ENCODE data around the gene ZNF835. TPM values are rescaled to one million over a fixed set of nuclear protein-coding genes. Genes with fewer than 3 reads are reported as not detected.

ZNF835 gene
- total and polyA plus RNA-seq, 10 of the 15 experiments (the other 5 are each of a cell fraction or from before 2014, with no cell fraction given), result not detected

DNA sequence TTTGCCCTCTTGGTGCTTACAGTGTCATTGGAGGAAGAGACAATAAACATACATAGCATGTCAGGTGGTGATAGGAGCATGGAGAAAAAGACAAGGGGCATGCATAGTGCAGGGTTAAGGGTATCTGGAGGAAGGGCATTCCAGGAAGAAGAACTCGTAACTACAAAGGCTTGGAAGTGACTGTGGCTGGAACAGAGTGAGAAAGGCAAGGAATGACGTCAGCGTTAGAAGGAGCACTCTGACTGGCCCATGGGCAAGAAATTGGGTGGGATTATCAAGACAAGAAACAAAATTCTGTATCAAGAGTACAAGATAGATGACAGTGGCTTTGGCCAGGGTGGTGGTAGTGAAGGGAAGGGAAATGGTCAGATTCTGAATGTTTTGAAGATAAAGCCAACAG, 17.4 kb downstream of the ZNF835 start (continued):
- TF ChIP-seq, protein P1, sequence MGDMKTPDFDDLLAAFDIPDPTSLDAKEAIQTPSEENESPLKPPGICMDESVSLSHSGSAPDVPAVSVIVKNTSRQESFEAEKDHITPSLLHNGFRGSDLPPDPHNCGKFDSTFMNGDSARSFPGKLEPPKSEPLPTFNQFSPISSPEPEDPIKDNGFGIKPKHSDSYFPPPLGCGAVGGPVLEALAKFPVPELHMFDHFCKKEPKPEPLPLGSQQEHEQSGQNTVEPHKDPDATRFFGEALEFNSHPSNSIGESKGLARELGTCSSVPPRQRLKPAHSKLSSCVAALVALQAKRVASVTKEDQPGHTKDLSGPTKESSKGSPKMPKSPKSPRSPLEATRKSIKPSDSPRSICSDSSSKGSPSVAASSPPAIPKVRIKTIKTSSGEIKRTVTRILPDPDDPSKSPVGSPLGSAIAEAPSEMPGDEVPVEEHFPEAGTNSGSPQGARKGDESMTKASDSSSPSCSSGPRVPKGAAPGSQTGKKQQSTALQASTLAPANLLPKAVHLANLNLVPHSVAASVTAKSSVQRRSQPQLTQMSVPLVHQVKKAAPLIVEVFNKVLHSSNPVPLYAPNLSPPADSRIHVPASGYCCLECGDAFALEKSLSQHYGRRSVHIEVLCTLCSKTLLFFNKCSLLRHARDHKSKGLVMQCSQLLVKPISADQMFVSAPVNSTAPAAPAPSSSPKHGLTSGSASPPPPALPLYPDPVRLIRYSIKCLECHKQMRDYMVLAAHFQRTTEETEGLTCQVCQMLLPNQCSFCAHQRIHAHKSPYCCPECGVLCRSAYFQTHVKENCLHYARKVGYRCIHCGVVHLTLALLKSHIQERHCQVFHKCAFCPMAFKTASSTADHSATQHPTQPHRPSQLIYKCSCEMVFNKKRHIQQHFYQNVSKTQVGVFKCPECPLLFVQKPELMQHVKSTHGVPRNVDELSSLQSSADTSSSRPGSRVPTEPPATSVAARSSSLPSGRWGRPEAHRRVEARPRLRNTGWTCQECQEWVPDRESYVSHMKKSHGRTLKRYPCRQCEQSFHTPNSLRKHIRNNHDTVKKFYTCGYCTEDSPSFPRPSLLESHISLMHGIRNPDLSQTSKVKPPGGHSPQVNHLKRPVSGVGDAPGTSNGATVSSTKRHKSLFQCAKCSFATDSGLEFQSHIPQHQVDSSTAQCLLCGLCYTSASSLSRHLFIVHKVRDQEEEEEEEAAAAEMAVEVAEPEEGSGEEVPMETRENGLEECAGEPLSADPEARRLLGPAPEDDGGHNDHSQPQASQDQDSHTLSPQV (IDR thresholded peaks at IDR 0.05), result no peak
- TF ChIP-seq, protein P2, sequence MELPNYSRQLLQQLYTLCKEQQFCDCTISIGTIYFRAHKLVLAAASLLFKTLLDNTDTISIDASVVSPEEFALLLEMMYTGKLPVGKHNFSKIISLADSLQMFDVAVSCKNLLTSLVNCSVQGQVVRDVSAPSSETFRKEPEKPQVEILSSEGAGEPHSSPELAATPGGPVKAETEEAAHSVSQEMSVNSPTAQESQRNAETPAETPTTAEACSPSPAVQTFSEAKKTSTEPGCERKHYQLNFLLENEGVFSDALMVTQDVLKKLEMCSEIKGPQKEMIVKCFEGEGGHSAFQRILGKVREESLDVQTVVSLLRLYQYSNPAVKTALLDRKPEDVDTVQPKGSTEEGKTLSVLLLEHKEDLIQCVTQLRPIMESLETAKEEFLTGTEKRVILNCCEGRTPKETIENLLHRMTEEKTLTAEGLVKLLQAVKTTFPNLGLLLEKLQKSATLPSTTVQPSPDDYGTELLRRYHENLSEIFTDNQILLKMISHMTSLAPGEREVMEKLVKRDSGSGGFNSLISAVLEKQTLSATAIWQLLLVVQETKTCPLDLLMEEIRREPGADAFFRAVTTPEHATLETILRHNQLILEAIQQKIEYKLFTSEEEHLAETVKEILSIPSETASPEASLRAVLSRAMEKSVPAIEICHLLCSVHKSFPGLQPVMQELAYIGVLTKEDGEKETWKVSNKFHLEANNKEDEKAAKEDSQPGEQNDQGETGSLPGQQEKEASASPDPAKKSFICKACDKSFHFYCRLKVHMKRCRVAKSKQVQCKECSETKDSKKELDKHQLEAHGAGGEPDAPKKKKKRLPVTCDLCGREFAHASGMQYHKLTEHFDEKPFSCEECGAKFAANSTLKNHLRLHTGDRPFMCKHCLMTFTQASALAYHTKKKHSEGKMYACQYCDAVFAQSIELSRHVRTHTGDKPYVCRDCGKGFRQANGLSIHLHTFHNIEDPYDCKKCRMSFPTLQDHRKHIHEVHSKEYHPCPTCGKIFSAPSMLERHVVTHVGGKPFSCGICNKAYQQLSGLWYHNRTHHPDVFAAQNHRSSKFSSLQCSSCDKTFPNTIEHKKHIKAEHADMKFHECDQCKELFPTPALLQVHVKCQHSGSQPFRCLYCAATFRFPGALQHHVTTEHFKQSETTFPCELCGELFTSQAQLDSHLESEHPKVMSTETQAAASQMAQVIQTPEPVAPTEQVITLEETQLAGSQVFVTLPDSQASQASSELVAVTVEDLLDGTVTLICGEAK (IDR thresholded peaks at IDR 0.05; ENCODE audit: borderline replicate concordance), result no peak
- TF ChIP-seq, protein P3, sequence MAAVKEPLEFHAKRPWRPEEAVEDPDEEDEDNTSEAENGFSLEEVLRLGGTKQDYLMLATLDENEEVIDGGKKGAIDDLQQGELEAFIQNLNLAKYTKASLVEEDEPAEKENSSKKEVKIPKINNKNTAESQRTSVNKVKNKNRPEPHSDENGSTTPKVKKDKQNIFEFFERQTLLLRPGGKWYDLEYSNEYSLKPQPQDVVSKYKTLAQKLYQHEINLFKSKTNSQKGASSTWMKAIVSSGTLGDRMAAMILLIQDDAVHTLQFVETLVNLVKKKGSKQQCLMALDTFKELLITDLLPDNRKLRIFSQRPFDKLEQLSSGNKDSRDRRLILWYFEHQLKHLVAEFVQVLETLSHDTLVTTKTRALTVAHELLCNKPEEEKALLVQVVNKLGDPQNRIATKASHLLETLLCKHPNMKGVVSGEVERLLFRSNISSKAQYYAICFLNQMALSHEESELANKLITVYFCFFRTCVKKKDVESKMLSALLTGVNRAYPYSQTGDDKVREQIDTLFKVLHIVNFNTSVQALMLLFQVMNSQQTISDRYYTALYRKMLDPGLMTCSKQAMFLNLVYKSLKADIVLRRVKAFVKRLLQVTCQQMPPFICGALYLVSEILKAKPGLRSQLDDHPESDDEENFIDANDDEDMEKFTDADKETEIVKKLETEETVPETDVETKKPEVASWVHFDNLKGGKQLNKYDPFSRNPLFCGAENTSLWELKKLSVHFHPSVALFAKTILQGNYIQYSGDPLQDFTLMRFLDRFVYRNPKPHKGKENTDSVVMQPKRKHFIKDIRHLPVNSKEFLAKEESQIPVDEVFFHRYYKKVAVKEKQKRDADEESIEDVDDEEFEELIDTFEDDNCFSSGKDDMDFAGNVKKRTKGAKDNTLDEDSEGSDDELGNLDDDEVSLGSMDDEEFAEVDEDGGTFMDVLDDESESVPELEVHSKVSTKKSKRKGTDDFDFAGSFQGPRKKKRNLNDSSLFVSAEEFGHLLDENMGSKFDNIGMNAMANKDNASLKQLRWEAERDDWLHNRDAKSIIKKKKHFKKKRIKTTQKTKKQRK (IDR thresholded peaks at IDR 0.05; ENCODE audit: low read depth, low read length), result no peak
- TF ChIP-seq KAT2A (conservative IDR thresholded peaks at IDR 0.05; ENCODE audit: control insufficient read depth, low read depth, low read length) (no peak), HCFC1 (IDR thresholded peaks at IDR 0.05; ENCODE audit: low read length) (no peak), NFYA (IDR thresholded peaks at IDR 0.05; ENCODE audit: borderline replicate concordance, low read depth, low read length) (no peak), SRF (IDR thresholded peaks at IDR 0.05; ENCODE audit: low read depth in 2 of 2, low read length in 2 of 2) (no peak), IKZF1 (conservative IDR thresholded peaks at IDR 0.05) (no peak), FOXK2 (IDR thresholded peaks at IDR 0.05) (no peak)
- TF ChIP-seq, protein P4, sequence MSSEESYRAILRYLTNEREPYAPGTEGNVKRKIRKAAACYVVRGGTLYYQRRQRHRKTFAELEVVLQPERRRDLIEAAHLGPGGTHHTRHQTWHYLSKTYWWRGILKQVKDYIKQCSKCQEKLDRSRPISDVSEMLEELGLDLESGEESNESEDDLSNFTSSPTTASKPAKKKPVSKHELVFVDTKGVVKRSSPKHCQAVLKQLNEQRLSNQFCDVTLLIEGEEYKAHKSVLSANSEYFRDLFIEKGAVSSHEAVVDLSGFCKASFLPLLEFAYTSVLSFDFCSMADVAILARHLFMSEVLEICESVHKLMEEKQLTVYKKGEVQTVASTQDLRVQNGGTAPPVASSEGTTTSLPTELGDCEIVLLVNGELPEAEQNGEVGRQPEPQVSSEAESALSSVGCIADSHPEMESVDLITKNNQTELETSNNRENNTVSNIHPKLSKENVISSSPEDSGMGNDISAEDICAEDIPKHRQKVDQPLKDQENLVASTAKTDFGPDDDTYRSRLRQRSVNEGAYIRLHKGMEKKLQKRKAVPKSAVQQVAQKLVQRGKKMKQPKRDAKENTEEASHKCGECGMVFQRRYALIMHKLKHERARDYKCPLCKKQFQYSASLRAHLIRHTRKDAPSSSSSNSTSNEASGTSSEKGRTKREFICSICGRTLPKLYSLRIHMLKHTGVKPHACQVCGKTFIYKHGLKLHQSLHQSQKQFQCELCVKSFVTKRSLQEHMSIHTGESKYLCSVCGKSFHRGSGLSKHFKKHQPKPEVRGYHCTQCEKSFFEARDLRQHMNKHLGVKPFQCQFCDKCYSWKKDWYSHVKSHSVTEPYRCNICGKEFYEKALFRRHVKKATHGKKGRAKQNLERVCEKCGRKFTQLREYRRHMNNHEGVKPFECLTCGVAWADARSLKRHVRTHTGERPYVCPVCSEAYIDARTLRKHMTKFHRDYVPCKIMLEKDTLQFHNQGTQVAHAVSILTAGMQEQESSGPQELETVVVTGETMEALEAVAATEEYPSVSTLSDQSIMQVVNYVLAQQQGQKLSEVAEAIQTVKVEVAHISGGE (CRISPR knock-in tag; IDR thresholded peaks at IDR 0.05), result no peak

Measured in GM12878 (cell line).